Stimulated activated CD4-positive, alpha-beta T cell treated with anti-CD3 and anti-CD28 coated beads, TNF-alpha, amount 100 ng/mL, for 1 hour (primary cell): ENCODE measurements around the gene LAMB1.
"Not testable (repeated sequence)": the region's sequence is repeated elsewhere in the genome, so short reads cannot be mapped to it uniquely, and the experiment has no call there.

Experiments
- DNase-seq, 3 donors: peaks; one replicate each; pipeline ENCODE4 v3.0.0-alpha.2; 2020; ENCODE audit warnings: low read depth in 3 of 3, low spot score in 1 of 3

LAMB1 gene

DNA sequence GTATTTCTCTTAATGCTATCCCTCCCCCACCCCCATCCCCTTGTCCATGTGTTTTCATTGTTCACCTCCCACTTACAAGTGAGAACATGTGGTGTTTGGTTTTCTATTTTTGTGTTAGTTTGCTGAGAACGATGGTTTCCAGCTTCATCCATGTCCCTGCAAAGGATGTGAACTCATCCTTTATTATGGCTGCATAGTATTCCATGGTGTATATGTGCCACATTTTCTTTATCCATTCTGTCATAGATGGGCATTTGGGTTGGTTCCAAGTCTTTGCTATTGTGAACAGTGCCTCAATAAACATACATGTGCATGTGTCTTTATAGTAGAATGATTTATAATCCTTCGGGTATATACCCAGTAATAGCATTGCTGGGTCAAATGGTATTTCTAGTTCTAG lies 81.1 kb downstream of the LAMB1 start:
- not testable (repeated sequence) for DNase-seq

DNA sequence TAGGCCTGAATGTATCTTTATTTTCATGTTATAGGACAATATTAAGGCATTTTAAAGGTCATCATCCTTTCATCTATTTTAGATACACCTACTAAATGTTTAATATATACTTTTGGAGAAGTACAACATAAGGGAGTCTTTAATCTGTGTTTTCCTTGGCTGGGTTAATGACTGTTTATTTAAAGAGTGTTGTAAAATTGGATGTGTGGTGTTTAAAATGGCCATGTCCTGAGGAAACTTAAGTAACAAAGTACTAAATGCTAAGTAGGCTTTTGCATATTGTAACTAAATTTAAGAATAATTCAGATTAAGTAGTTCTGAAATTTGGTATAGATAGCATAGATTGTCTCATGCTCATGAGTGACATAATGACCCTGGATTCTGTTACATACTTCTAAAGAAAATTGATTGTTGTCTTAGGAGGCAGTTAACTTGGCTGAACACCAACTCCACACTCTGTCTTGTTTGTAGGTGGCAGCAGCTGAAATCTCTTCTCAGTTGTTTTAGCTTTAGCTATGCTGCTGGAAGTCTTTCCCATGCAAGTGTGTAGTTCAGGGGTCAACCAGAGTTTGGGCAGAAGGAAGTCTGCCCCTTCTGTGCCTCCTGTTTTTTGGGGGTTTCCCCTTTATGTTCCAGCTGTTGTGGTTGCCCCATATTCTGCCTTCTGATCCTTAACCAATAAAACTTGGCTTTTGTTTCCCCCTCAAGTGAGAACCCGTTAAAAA lies 82.8 kb downstream of the LAMB1 start:
- no peak for DNase-seq

- no peak for DNase-seq
These were observed 84.0 kb downstream of the LAMB1 start for GRCh38 chr7:107918948-107919347.

DNA sequence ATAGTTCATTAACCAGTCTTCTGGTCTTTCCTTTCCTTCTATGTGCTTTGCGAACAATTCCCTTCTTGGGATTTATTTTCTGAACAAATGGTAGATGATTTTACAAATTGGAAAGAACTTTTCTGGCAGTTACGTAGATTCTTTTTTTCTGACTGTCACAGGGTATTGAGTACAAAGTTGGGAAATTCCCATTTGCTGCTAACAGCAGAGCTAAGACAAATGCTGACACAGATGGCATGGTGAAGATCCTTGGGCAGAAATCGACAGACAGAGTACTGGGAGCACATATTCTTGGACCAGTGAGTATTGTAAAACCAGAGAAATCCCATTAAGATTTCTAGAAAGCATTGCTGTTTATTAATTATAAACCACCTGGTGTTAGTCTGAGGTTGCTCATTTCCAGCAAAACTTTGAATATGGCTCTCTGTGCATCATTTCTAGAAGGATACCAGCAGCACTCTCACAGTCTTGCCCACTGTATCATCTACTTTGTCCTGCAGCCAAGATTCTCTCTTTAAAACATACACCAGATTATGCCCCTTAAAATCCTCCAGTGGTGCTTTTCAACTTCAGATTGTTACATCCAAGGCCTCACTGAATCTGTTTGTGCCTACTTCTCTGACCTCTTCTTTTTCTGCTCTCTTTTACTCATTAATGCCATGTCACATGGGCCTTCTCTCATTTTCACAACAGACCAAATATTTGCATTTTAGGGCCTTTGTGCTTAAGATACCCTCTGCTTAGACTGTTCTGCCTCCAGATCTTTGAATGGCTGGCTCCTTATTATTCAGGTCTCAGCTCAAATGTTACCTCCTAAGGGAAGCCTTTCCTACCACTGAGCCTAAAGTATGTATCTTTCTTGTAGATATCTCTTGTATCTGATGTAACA lies 85.0 kb downstream of the LAMB1 start:
- DNase-seq, result no peak

- no peak for DNase-seq
These were observed 87.4 kb downstream of the LAMB1 start for GRCh38 chr7:107915541-107915940.

DNA sequence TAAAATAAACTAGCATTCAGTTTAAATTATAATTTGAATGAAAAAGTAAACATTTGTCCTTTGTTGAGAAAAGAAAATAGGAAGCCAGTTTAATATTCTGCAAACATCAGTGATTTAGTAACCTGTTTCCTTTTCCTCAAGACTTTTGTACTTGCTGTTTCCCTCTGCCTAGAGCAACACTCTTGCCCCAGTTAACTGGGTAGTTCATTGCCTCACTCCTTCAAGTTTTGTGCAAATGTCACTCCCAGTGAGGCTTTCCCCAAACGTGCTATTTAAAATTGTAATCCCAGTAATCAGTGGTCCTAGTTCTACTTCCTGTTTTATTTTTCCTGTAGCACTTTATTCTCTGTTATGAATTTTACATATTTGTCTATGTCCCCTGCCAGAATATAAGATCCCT lies 88.1 kb downstream of the LAMB1 start:
- DNase-seq, result no peak

GRCh38 chr7:107913851-107914250 lies 89.1 kb downstream of the LAMB1 start:
- DNase-seq, result no peak

DNA sequence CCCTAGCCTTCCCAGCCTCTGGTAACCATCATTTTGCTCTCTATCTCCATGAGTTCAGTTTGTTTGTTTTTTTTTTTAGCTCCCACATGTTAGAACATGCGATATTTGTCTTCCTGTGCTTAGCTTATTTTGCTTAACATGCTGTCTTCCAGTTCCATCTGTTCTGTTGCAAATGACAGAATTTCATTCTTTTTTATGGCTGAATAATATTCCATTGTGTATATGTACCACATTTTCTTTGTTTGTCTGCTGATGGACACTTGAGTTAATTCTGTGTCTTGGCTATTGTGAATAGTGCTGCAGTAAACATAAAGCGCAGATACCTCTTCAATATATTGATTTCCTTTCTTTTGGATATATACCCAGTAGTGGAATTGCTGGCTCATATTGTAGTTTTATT lies 91.0 kb downstream of the LAMB1 start:
- DNase-seq, result no peak

DNA sequence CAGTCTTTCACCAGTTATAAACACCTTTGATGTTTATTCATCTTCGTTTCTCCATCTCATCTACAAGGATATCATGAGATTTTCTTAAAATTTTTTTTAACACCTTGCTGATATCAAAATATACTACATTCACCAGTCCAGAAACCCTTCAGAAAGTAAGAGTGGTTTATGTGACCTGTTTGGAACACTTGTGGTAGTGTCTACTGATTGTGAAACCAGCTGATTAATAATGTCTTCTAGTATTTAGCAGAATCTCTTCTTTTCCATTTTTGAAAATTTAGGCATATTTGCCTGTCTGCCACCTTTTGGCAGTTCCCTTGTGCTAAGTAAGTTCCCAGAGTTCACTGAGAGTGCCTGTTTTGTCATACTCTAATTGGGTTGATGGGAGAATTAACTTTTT lies 93.5 kb downstream of the LAMB1 start:
- no peak for DNase-seq

- DNase-seq, result no peak
These were observed 95.2 kb downstream of the LAMB1 start for GRCh38 chr7:107907790-107908189.

DNA sequence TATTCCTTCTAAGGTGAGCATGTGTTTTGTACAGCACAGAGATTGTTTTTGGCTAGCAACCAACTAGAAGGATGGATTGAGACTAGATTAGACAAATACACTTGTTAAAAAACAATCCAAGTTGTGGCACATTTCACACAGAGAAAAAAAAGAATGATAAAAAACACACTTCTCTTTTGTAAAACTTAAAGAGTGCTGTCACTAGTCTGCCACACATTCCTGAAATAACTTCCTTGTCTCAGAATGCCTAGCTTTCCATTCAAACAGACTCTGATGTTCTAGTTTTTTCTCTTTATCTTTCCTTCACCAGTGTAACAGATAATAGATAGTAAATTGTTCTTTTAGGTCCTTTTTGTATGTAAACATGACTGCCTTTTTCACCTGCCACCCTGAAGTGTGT lies 100.6 kb downstream of the LAMB1 start:
- DNase-seq, result no peak

DNA sequence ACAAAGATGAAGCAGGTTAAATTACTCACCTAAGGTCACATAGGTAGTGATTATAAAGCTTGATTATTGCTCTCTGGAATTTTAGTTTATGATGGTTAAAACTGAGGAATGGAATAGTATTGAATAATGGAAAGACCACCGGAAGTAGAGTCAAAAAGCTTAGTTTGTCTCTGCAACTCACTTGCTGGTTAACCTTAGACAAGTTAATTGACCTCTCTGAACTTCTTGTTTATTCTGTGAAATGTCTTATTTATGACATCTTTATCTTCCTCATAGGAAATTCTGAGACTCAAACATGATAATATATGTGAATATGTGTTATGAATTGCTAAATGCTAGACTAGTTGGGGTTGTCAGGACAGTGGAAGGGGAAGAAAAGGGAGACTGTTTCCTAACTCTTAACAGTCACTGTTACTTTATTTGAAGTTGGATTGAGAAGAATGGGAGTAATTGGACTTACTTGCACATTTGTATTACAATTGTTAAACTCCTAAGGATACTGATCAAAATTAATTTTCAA lies 102.4 kb downstream of the LAMB1 start:
- no peak for DNase-seq

GRCh38 chr7:107898997-107899594 lies 103.9 kb downstream of the LAMB1 start:
- DNase-seq, result no peak

- not testable (repeated sequence) for DNase-seq
These were observed 110.6 kb downstream of the LAMB1 start for GRCh38 chr7:107892367-107892741.

GRCh38 chr7:107891636-107892366 lies 111.2 kb downstream of the LAMB1 start:
- no peak for DNase-seq

- peak; percentile 77 to 83 (median 80) for DNase-seq
These were observed 111.9 kb downstream of the LAMB1 start, which contains the start of gene DLD for GRCh38 chr7:107890962-107891635. DLD (plus strand) TSS chr7:107891183; CDS start chr7:107891251, 68 bp downstream.

DNA sequence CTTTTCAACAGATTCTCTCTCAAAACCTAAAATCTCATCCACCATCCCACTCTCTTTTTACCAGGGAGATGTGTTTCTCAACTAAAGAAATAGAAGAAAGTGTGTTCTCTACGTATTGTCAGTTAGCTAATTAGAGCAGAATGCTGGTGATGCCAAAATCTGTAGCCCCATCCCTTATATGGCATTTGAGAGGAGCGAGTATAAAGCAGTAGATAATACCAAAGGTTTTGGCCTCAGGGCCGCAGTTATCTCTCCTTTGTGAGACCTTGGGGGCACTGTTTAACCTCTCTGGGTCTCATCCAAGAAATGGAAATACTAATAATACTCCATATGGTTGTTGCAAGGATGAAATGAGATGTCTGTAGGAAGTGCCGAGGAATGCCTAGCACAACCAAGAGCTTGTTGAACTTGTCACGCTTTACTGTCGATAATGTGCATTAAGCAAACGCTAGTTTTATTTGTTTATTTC lies 112.4 kb downstream of the LAMB1 start:
- DNase-seq, result no peak

DNA sequence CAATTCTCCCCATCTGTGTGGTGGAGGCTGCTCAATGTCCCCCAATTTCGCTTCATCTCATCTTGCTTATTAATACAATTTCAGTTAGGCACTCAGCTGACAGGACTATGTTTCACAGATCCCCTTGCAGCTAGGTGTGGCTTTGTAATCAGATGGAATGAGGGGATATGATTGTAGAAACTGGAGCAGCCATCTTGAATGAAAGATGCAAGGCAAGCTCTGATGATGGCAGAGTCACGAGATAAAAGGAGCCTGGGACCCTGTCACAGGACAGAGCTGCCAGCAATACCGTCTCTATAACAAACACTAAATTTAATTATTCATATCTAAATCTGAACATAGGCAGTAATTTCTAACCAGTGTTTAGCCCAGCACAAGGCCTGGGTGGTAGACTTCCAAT lies 113.0 kb downstream of the LAMB1 start:
- no peak for DNase-seq

- DNase-seq, result not testable (repeated sequence)
These were observed 115.1 kb downstream of the LAMB1 start for GRCh38 chr7:107887827-107888226.

GRCh38 chr7:107884066-107884818 lies 118.7 kb downstream of the LAMB1 start:
- no peak for DNase-seq
